GM21576 (cell line): ENCODE results near the gene SCN10A.

Source experiments
- ATAC-seq: cut with Tn5 transposase; IDR thresholded peaks from one replicate; pipeline ENCODE4 v1.9.1; 2021; ENCODE audit warnings: mild to moderate bottlenecking, moderate library complexity; ENCODE audit not compliant: unreplicated experiment

Gene SCN10A

GRCh38 chr3:38782148-38782547 lies 33.9 kb downstream of the SCN10A start:
- ATAC-seq, result no peak

- no peak for ATAC-seq
These were observed 42.5 kb downstream of the SCN10A start for GRCh38 chr3:38773528-38773927.

GRCh38 chr3:38763569-38763968 lies 52.4 kb downstream of the SCN10A start:
- no peak for ATAC-seq

- no peak for ATAC-seq
These were observed 57.5 kb downstream of the SCN10A start for GRCh38 chr3:38758557-38758956.

GRCh38 chr3:38757721-38758120 lies 58.3 kb downstream of the SCN10A start:
- no peak for ATAC-seq

- ATAC-seq, result no peak
These were observed 59.1 kb downstream of the SCN10A start for GRCh38 chr3:38756892-38757291.

GRCh38 chr3:38755130-38755529 lies 60.9 kb downstream of the SCN10A start:
- ATAC-seq, result no peak

GRCh38 chr3:38746641-38747040 lies 69.4 kb downstream of the SCN10A start:
- no peak for ATAC-seq

GRCh38 chr3:38743043-38743442 lies 73.0 kb downstream of the SCN10A start:
- ATAC-seq, result no peak

GRCh38 chr3:38742550-38742949 lies 73.5 kb downstream of the SCN10A start:
- no peak for ATAC-seq

- ATAC-seq, result no peak
These were observed 75.5 kb downstream of the SCN10A start for GRCh38 chr3:38740537-38740936.

GRCh38 chr3:38739931-38740330 lies 76.1 kb downstream of the SCN10A start:
- no peak for ATAC-seq

- no peak for ATAC-seq
These were observed 76.7 kb downstream of the SCN10A start for GRCh38 chr3:38739396-38739689.

GRCh38 chr3:38738630-38739395 lies 77.2 kb downstream of the SCN10A start:
- ATAC-seq, result no peak

GRCh38 chr3:38731522-38731921 lies 84.5 kb downstream of the SCN10A start:
- no peak for ATAC-seq

- ATAC-seq, result no peak
These were observed 85.7 kb downstream of the SCN10A start for GRCh38 chr3:38730281-38730680.

GRCh38 chr3:38728008-38728407 lies 88.0 kb downstream of the SCN10A start:
- no peak for ATAC-seq

GRCh38 chr3:38726751-38727150 lies 89.3 kb downstream of the SCN10A start:
- no peak for ATAC-seq

GRCh38 chr3:38725726-38726419 lies 90.1 kb downstream of the SCN10A start:
- no peak for ATAC-seq

GRCh38 chr3:38724392-38724736 lies 91.7 kb downstream of the SCN10A start:
- ATAC-seq, result no peak

GRCh38 chr3:38723569-38724391 lies 92.2 kb downstream of the SCN10A start:
- ATAC-seq, result no peak
